Stimulated activated CD8-positive, alpha-beta memory T cell treated with anti-CD3 and anti-CD28 coated beads, Interleukin-4, amount 100 ng/mL, for 24 hours (primary cell): ENCODE measurements around the gene OR51I1.

ENCODE experiments used
- DNase-seq: peaks from one replicate; pipeline ENCODE4 v3.0.0-alpha.2; 2020; ENCODE audit warnings: low read depth

OR51I1 gene

GRCh38 chr11:5441414-5441813 lies at the start of gene OR51I1:
Gene OR51I1, minus strand, starts transcription at chr11:5441514. Its CDS starts 0 bp downstream, at chr11:5441514.
- no peak for DNase-seq

- DNase-seq = no peak
Measured at GRCh38 chr11:5489576-5490357, 48.5 kb upstream of the OR51I1 start.

- DNase-seq = no peak
Measured at GRCh38 chr11:5488798-5489399, 47.6 kb upstream of the OR51I1 start.

GRCh38 chr11:5488385-5488784 lies 47.1 kb upstream of the OR51I1 start, which contains the start of gene OR52D1:
Gene OR52D1, plus strand, starts transcription at chr11:5488685. Its CDS starts 22 bp downstream, at chr11:5488707.
- DNase-seq = no peak

- DNase-seq = no peak
Measured at GRCh38 chr11:5486421-5486820, 45.1 kb upstream of the OR51I1 start.

- DNase-seq = no peak
Measured at GRCh38 chr11:5486003-5486402, 44.7 kb upstream of the OR51I1 start.

GRCh38 chr11:5476186-5476819 lies 35.0 kb upstream of the OR51I1 start:
- DNase-seq = no peak

- no peak for DNase-seq
Measured at GRCh38 chr11:5473921-5474320, 32.6 kb upstream of the OR51I1 start.

GRCh38 chr11:5467527-5467926 lies 26.2 kb upstream of the OR51I1 start:
- no peak for DNase-seq

- DNase-seq = no peak
Measured at GRCh38 chr11:5460983-5461621, 19.8 kb upstream of the OR51I1 start.

- DNase-seq = no peak
Measured at GRCh38 chr11:5449432-5449831, 8.1 kb upstream of the OR51I1 start.

- no peak for DNase-seq
Measured at GRCh38 chr11:5449023-5449422, 7.7 kb upstream of the OR51I1 start, which contains the start of gene OR51I2. Gene OR51I2, plus strand, starts transcription at chr11:5449323. Its CDS starts 4,166 bp downstream, at chr11:5453489.

GRCh38 chr11:5443835-5444393 lies 2.6 kb upstream of the OR51I1 start:
- no peak for DNase-seq

- no peak for DNase-seq
Measured at GRCh38 chr11:5423131-5423530, 18.2 kb downstream of the OR51I1 start.

GRCh38 chr11:5421811-5422210 lies 19.5 kb downstream of the OR51I1 start, which contains the start of gene OR51Q1:
Gene OR51Q1, plus strand, starts transcription at chr11:5422111. Its CDS starts 90 bp downstream, at chr11:5422201.
- DNase-seq = no peak

GRCh38 chr11:5420993-5421392 lies 20.3 kb downstream of the OR51I1 start:
- DNase-seq = no peak

GRCh38 chr11:5405173-5405572 lies 36.1 kb downstream of the OR51I1 start:
- DNase-seq = no peak

GRCh38 chr11:5398936-5399335 lies 42.4 kb downstream of the OR51I1 start:
- DNase-seq = no peak

GRCh38 chr11:5394091-5394490 lies 47.2 kb downstream of the OR51I1 start:
- DNase-seq = no peak
